ENCODE measurements around the gene FAM24B.

The FAM24B gene

DNA sequence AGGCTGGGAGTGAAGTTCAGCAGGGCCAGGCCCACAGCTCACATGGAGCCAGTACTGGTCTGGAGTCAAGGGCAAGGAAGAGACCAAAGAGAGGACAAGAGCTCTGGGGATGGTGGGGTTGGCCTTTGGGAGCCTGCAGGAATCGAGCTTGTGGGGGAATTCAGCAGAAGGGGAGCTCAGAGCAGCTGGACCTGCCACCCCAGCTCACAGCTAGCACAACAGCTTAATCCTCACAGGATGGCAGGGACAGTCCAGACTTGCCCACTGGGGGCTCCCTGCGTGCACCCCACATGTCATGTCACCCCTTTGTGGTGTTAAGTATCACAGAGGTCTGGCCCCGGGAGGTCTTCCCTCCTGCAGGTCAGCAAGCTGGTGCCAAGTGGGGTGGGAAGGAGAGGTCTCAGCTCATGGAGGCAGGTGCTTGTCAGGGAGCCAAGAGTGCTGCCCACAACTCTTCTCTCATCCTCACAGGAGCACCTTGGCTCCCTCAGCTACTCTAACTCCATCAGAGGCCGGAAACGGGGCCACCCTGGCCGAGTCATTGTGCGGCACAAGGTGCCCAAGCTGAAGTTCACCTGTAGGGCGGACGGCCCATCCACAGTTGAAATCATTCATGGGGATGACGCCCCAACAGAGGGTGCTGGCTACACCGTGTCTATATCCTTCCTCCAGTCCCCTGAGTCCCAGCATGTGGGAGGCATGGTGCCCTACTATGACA, 56.2 kb downstream of the FAM24B start:
- DNase-seq = no peak

GRCh38 chr10:122821808-122822207, 57.6 kb downstream of the FAM24B start:
- no peak for DNase-seq

- no peak for DNase-seq
These were observed 63.9 kb downstream of the FAM24B start for GRCh38 chr10:122815458-122815857.

DNA sequence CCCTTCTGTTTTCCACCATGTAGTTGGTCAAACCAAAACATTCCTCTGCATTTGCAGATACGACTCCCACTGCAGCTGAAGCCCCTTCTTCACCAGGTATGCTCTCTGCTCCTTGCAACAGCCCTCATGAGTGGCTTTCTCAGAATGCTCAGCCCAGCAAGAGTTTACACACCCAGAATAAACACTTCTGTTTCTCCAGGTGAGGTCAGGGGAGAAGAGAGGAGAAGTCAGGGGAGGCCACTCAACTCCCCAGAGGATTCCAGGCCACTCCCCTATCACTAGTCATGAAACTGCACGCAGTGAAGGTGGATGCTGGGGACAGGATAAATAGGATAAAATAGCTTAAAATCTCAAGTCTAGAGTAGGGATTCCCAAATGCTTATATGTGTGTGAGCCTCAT, 64.9 kb downstream of the FAM24B start:
- DNase-seq = no peak

GRCh38 chr10:122812751-122813150, 66.6 kb downstream of the FAM24B start:
- DNase-seq = no peak

GRCh38 chr10:122802282-122802681, 77.1 kb downstream of the FAM24B start:
- no peak for DNase-seq
